HepG2 (cell line): ENCODE measurements around the gene TLK1. TPM values are rescaled to one million over a fixed set of nuclear protein-coding genes. Genes with fewer than 3 reads are reported as not detected.

Experiments
- ATF3 ChIP-seq: sonication (generic); formaldehyde crosslinking; IDR thresholded peaks from 2 replicates; pipeline ENCODE4 v1.4.0; 2020; ENCODE audit warnings: missing genetic modification reagents
- FOXC1 ChIP-seq: sonication (generic); formaldehyde crosslinking; IDR thresholded peaks from 2 replicates; pipeline ENCODE4 v1.8.0; 2022; ENCODE audit warnings: mild to moderate bottlenecking, missing genetic modification reagents, borderline replicate concordance
- HOXA3 ChIP-seq: sonication (generic); formaldehyde crosslinking; IDR thresholded peaks from 2 replicates; pipeline ENCODE4 v1.5.0; 2020; ENCODE audit warnings: missing genetic modification reagents
- IKZF4 ChIP-seq: sonication (generic); formaldehyde crosslinking; IDR thresholded peaks from 2 replicates; pipeline ENCODE4 v1.5.1; 2020; ENCODE audit warnings: borderline replicate concordance, mild to moderate bottlenecking, low read depth, missing genetic modification reagents; ENCODE audit errors: not compliant biosample characterization
- ISL2 ChIP-seq: sonication (generic); formaldehyde crosslinking; IDR thresholded peaks from 2 replicates; pipeline ENCODE4 v1.5.0; 2020; ENCODE audit warnings: missing genetic modification reagents
- NCOR1 ChIP-seq: fragments of 200-600 bp; sonication (generic); IDR thresholded peaks from 2 replicates; pipeline ENCODE4 v1.7.0; 2017; ENCODE audit warnings: antibody characterized with exemption, low read length, borderline replicate concordance
- NR2F1 ChIP-seq, 2 experiments: fragments of 450-650 bp in 1 of 2; formaldehyde crosslinking in 1 of 2; IDR thresholded peaks; 2 replicates each; pipeline versions ENCODE4 v1.5.0 to v1.6.1; 2016 to 2020; ENCODE audit warnings: mild to moderate bottlenecking in 1 of 2, missing compliant biosample characterization in 1 of 2, missing genetic modification reagents in 1 of 2, moderate library complexity in 1 of 2
- SALL1 ChIP-seq: sonication (generic); formaldehyde crosslinking; IDR thresholded peaks from 2 replicates; pipeline ENCODE4 v1.8.0; 2022; ENCODE audit warnings: mild to moderate bottlenecking, missing genetic modification reagents
- SATB2 ChIP-seq: sonication (generic); formaldehyde crosslinking; IDR thresholded peaks from 2 replicates; pipeline ENCODE4 v1.5.0; 2020; ENCODE audit warnings: missing genetic modification reagents
- THRA ChIP-seq: sonication (generic); formaldehyde crosslinking; IDR thresholded peaks from 2 replicates; pipeline ENCODE4 v1.4.0; 2020; ENCODE audit warnings: missing genetic modification reagents, borderline replicate concordance
- ZBTB37 ChIP-seq: sonication (generic); formaldehyde crosslinking; IDR thresholded peaks from 2 replicates; pipeline ENCODE4 v1.4.0; 2020; ENCODE audit warnings: mild to moderate bottlenecking, missing genetic modification reagents
- ZNF274 ChIP-seq: sonication (generic); formaldehyde crosslinking; IDR thresholded peaks from 2 replicates; pipeline ENCODE4 v1.5.1; 2020; ENCODE audit warnings: mild to moderate bottlenecking, missing genetic modification reagents
- ZNF280D ChIP-seq: sonication (generic); formaldehyde crosslinking; IDR thresholded peaks from 2 replicates; pipeline ENCODE4 v1.5.1; 2020; ENCODE audit warnings: mild to moderate bottlenecking, missing genetic modification reagents
- ZNF34 ChIP-seq: sonication (generic); formaldehyde crosslinking; IDR thresholded peaks from 2 replicates; pipeline ENCODE4 v1.4.0; 2020; ENCODE audit warnings: mild to moderate bottlenecking, missing genetic modification reagents, borderline replicate concordance
- ZNF501 ChIP-seq: sonication (generic); formaldehyde crosslinking; IDR thresholded peaks from 2 replicates; pipeline ENCODE4 v1.5.1; 2020; ENCODE audit warnings: mild to moderate bottlenecking, moderate library complexity, missing genetic modification reagents
- ZNF646 ChIP-seq: sonication (generic); formaldehyde crosslinking; IDR thresholded peaks from 2 replicates; pipeline ENCODE4 v1.9.0; 2021; ENCODE audit warnings: mild to moderate bottlenecking, missing genetic modification reagents
- ZNF75D ChIP-seq: sonication (generic); formaldehyde crosslinking; IDR thresholded peaks from 2 replicates; pipeline ENCODE4 v1.8.1; 2023; ENCODE audit warnings: missing genetic modification reagents, mild to moderate bottlenecking, borderline replicate concordance
- polyA plus RNA-seq, 8 experiments: library from polyadenylated mRNA; depleted of rRNA in 3 of 8; stranded (reverse) in 7 of 8; unstranded in 1 of 8; fragments of >200 nt; fragmentation: Illumina TruSeq in 4 of 8; extraction: Trizol in 4 of 8; gene quantifications; 2 replicates each; pipeline versions ENCODE4 v1.2.1 to v1.2.3, GENCODE V29; 2011 to 2016; ENCODE audit warnings: low read depth in 4 of 8, missing spikeins in 1 of 8, mixed read lengths in 1 of 8; ENCODE audit not compliant: insufficient read depth in 1 of 8
- total RNA-seq, 5 experiments: library from RNA; depleted of rRNA; stranded (reverse); fragments of >200 nt; fragmentation: Illumina TruSeq; extraction: Trizol; gene quantifications; 2 replicates each; pipeline ENCODE4 v1.2.3, GENCODE V29; 2016; ENCODE audit warnings: low read depth in 1 of 5

The TLK1 gene
- total and polyA plus RNA-seq, 2 of the 13 experiments (the other 11 are each of a cell fraction or from before 2014, with no cell fraction given), result 16.8 to 28.7 TPM

- 0 out of 4 replicates have a peak, but pooled peaks of 1 of the 2 experiments have one; percentile 16 for TF ChIP-seq NR2F1 (CRISPR knock-in tag; IDR thresholded peaks at IDR 0.05)
- TF ChIP-seq SALL1, result peak; percentile 83
- TF ChIP-seq ZNF34 (CRISPR knock-in tag), result no peak
- no peak for TF ChIP-seq ZNF646
- TF ChIP-seq ZNF280D, result no peak
- no peak for TF ChIP-seq ZNF75D (CRISPR knock-in tag)
- no peak for TF ChIP-seq IKZF4 (CRISPR knock-in tag)
- no peak for TF ChIP-seq HOXA3 (CRISPR knock-in tag)
- TF ChIP-seq ZNF501 (CRISPR knock-in tag), result no peak
- TF ChIP-seq THRA (CRISPR knock-in tag), result no peak
- no peak for TF ChIP-seq FOXC1 (CRISPR knock-in tag)
- no peak for TF ChIP-seq ZBTB37
- peak; percentile 38; the same call in 1 of the 2 replicates for TF ChIP-seq NCOR1
- no peak for TF ChIP-seq ATF3 (CRISPR knock-in tag)
- TF ChIP-seq ISL2 (CRISPR knock-in tag), result peak; percentile 48; the same call in 1 of the 2 replicates
- no peak for TF ChIP-seq ZNF274 (CRISPR knock-in tag)
- no peak for TF ChIP-seq SATB2
Measured at GRCh38 chr2:171089489-171089888, 71.2 kb downstream of the TLK1 start (continued).
